Mucosa of descending colon (tissue), 3 donors: ENCODE results near the gene KDM3B. TPM values are rescaled to one million over a fixed set of nuclear protein-coding genes. Genes with fewer than 3 reads are reported as not detected.
A peak's percentile ranks its signal among the peaks of the same experiment; 100 is the strongest.

Experiments used
- ATAC-seq: fragments of 200-7000 bp; cut with Tn5 transposase; one replicate; pipeline ENCODE4 v1.9.1; 2020; ENCODE audit warnings: mild to moderate bottlenecking, moderate library complexity
- DNase-seq, 3 donors: peaks; one replicate each; pipeline ENCODE4 v3.0.0-alpha.2; 2020
- H3K36me3 ChIP-seq: fragments of 200-600 bp; one replicate; pipeline ENCODE4 v1.8.0; 2021; ENCODE audit warnings: low read depth, mild to moderate bottlenecking
- H3K4me1 ChIP-seq: fragments of 200-600 bp; one replicate; pipeline ENCODE4 v1.8.0; 2021; ENCODE audit warnings: low read depth, mild to moderate bottlenecking
- H3K4me3 ChIP-seq: fragments of 200-600 bp; one replicate; pipeline ENCODE4 v1.8.0; 2021; ENCODE audit warnings: mild to moderate bottlenecking
- H3K9me3 ChIP-seq: fragments of 200-600 bp; one replicate; pipeline ENCODE4 v1.8.0; 2021; ENCODE audit warnings: mild to moderate bottlenecking
- intact Hi-C, 2 donors: fragments of 100-400 bp; cut with DNase I in 1 of 2; cut with micrococcal nuclease in 1 of 2; formaldehyde crosslinking; loops; one replicate each; pipeline versions ENCODE4 v1.11.0 to v1.11.1; 2022; cut with DNase I, micrococcal nuclease
- long read RNA-seq, 2 donors: library from polyadenylated mRNA; unstranded; transcript quantifications; one replicate each; pipeline ENCODE4 v2.0.0, GENCODE V29; 2019 to 2021
- total RNA-seq, 3 donors: library from RNA; stranded (reverse); fragmentation: NEBNext Ultra II Directional in 2 of 3; extraction: Animal tissue kit (Norgen Biotek cat#: 25700) in 2 of 3; gene quantifications; one replicate each; pipeline versions ENCODE4 v1.2.1 to v1.2.4, GENCODE V29; 2021 to 2023
- TF ChIP-seq, protein P1 (sequence below): fragments of 200-600 bp; IDR thresholded peaks from one replicate; pipeline ENCODE4 v1.8.0; 2022; ENCODE audit warnings: antibody characterized with exemption, mild to moderate bottlenecking
- donor health status: DM: no; HTN: no; CAD: no; lungs with moderate emphysema.
- donor health status: DM: no; HTN: no; CAD: no.
- donor health status: DM: no; HTN: yes; CAD: no.

The KDM3B gene, protein sequence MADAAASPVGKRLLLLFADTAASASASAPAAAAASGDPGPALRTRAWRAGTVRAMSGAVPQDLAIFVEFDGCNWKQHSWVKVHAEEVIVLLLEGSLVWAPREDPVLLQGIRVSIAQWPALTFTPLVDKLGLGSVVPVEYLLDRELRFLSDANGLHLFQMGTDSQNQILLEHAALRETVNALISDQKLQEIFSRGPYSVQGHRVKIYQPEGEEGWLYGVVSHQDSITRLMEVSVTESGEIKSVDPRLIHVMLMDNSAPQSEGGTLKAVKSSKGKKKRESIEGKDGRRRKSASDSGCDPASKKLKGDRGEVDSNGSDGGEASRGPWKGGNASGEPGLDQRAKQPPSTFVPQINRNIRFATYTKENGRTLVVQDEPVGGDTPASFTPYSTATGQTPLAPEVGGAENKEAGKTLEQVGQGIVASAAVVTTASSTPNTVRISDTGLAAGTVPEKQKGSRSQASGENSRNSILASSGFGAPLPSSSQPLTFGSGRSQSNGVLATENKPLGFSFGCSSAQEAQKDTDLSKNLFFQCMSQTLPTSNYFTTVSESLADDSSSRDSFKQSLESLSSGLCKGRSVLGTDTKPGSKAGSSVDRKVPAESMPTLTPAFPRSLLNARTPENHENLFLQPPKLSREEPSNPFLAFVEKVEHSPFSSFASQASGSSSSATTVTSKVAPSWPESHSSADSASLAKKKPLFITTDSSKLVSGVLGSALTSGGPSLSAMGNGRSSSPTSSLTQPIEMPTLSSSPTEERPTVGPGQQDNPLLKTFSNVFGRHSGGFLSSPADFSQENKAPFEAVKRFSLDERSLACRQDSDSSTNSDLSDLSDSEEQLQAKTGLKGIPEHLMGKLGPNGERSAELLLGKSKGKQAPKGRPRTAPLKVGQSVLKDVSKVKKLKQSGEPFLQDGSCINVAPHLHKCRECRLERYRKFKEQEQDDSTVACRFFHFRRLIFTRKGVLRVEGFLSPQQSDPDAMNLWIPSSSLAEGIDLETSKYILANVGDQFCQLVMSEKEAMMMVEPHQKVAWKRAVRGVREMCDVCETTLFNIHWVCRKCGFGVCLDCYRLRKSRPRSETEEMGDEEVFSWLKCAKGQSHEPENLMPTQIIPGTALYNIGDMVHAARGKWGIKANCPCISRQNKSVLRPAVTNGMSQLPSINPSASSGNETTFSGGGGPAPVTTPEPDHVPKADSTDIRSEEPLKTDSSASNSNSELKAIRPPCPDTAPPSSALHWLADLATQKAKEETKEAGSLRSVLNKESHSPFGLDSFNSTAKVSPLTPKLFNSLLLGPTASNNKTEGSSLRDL (N-terminal part only)
- 10 to 100 TPM; 56.6 to 84.3 (median 71.7) TPM for total RNA-seq
- long read RNA-seq, donor 1, full-length matches to known transcripts = 2 of 39 reads
- long read RNA-seq, donor 1, partial matches to known transcripts = 37 of 39 reads
- long read RNA-seq, donor 1, other reads (novel, unspliced or antisense) = 0 of 39 reads
- long read RNA-seq, donor 2, partial matches to known transcripts = 2 of 2 reads
- long read RNA-seq, donor 2, other reads (novel, unspliced or antisense) = 0 of 2 reads

DNA sequence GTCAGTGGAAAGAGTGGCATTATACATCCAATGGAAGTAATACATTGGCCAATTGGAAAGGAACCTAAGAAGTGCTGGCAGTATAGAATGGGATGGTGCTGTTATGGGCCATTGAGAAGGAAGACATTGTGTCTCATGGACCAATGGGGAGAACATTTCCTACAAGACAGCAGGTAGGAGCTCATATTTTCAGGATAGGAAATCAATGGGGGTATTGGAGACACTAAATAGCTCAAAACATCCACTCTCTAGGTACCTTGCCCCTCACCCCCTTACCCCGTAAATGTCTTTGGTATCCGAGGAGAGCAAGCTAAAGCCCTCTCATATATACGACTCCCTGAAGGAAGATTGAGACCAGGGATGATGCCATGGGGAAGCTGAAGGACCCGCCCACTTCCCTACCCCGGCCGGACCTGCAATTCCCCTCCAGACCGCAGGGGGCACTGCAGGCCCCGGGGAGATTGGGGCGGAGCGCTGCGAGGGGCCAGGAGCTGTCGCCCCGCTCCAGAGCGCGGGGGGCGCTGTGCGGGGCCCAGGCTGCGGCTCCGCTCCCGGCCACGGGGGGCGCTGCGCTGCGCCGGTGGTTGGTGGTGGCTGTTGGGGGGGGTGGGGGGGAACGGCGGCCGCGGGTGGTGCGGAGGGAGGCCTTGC, at the start of gene KDM3B:
Gene KDM3B, plus strand, starts transcription at position 615 of the 651 bp plus-strand sequence. CDS start 111 bp downstream, outside the sequence.
- ATAC-seq (peak; percentile 96), DNase-seq (peak; percentile 91 to 96 (median 92))
- Histone ChIP-seq H3K4me3 (peak within 1 kb of the TSS; percentile 96), H3K9me3 (no peaks in the 10 kb centered on the region), H3K4me1 (peaks cover 18% of the 10 kb centered on the region), H3K36me3 (no peaks in the 10 kb centered on the region)
- intact Hi-C loops = no loop called here
- TF ChIP-seq, protein P1, sequence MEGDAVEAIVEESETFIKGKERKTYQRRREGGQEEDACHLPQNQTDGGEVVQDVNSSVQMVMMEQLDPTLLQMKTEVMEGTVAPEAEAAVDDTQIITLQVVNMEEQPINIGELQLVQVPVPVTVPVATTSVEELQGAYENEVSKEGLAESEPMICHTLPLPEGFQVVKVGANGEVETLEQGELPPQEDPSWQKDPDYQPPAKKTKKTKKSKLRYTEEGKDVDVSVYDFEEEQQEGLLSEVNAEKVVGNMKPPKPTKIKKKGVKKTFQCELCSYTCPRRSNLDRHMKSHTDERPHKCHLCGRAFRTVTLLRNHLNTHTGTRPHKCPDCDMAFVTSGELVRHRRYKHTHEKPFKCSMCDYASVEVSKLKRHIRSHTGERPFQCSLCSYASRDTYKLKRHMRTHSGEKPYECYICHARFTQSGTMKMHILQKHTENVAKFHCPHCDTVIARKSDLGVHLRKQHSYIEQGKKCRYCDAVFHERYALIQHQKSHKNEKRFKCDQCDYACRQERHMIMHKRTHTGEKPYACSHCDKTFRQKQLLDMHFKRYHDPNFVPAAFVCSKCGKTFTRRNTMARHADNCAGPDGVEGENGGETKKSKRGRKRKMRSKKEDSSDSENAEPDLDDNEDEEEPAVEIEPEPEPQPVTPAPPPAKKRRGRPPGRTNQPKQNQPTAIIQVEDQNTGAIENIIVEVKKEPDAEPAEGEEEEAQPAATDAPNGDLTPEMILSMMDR = peak; percentile 100

DNA sequence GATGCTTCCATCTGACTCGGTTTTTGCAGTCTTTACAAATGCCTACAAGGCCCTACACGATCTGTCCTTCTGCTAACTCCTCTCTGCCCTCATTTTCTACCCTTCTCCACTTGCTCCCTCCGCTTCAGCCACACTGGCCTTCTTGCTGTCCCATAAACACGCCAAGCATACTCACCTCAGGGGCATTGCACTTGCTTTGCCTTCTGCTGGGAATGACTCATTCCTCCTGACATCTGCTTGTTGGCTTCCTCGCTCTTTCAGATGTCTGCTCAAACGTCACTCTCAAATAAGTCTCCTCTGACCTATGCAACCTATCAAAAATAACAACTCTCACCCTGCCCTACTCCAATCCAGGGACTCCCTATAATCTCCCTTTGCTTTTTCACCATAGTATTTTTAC, 49.1 kb upstream of the KDM3B start:
- H3K4me3 ChIP-seq = no peak overlapping the region
- TF ChIP-seq, protein P1 = no peak
- DNase-seq (no peak), ATAC-seq (no peak)
- intact Hi-C loops = no loop called here
- no peaks in the 10 kb centered on the region for H3K4me1 ChIP-seq
- H3K9me3 ChIP-seq = no peaks in the 10 kb centered on the region
- H3K36me3 ChIP-seq = no peaks in the 10 kb centered on the region

DNA sequence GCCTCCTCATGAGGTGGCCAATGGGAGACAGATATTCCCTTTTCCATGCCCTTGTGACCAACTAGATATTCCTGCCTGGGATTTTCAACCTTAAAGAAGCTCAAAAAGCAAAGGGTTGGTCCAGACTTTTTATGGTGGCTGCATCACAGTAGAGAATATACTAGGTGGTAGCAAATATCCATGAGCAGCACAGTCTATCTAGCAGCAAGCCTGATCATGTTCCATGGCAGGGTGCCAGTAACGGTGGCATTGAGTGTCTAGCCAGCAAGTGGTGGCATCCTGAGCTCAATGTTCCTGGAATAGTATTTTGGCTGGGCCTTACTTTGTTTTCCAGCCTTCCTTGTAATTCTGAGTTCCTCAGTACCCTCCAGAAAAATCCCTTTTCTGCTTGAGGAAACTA, 46.7 kb upstream of the KDM3B start:
- ATAC-seq = no peak
- intact Hi-C loops = no loop called here

DNA sequence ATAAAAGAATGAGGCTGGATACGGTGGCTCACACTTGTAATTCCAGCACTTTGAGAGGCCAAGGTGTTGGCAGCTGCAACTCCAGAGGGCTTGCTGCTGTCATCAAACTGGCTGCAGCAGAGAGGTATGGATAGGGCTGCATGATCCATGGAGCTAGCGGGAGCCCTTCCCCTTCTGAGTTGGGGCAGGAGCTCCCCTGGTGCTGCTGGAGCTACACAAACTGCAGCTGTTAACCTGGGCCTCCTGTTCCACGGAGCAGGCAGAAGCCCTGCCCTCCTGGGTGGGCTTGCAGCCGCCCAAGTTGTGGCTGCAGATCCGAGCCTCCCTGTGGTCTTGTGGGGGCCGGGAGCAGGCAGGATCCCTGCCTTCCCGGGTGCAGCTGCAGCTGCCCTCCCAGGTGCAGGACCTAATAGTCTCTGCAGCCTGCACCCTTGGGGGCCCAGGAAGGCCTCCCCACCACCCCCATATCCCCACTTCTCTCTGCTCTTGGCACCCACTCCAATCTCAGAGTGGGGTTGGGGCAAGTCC, 36.7 kb upstream of the KDM3B start:
- ATAC-seq = no peak
- intact Hi-C loops = no loop called here

More for the DNA sequence above, 46.7 kb upstream of the KDM3B start:
- TF ChIP-seq, protein P1 = no peak
- H3K36me3 ChIP-seq = no peaks in the 10 kb centered on the region
- no peaks in the 10 kb centered on the region for H3K4me1 ChIP-seq
- no peak overlapping the region for H3K4me3 ChIP-seq
- DNase-seq = no peak
- no peaks in the 10 kb centered on the region for H3K9me3 ChIP-seq

More for the DNA sequence above, 36.7 kb upstream of the KDM3B start:
- TF ChIP-seq, protein P1 = no peak
- H3K9me3 ChIP-seq = no peaks in the 10 kb centered on the region
- no peaks in the 10 kb centered on the region for H3K36me3 ChIP-seq
- H3K4me3 ChIP-seq = no peak overlapping the region
- H3K4me1 ChIP-seq = no peaks in the 10 kb centered on the region
- no peak for DNase-seq
